Measurements from ENCODE around the gene KRTAP20-2. TPM values are rescaled to one million over a fixed set of nuclear protein-coding genes. Genes with fewer than 3 reads are reported as not detected.

KRTAP20-2 gene
- total and polyA plus RNA-seq, 2 of the 8 experiments (the other 6 are each of a cell fraction or from before 2014, with no cell fraction given), result not detected

DNA sequence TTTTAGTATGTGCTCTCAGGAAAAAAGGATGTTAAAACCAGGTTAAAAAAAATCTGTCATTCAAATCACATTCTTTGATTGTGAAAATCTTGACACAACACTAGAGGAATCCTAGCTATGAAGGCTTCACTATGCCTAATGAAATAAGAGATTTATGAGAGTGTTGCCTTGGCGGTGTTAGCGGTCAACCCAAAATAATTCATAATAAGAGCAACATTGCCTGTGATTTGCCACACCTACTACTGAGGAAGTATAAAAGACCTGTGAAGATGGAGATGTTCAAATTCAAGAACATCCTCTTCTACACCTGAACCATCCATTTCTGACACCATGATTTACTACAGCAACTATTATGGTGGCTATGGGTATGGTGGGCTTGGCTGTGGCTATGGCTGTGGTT lies 18.9 kb upstream of the KRTAP20-2 start, which contains the start of gene KRTAP20-1:
KRTAP20-1 (plus strand) TSS at position 301 of the 400 bp plus-strand sequence; CDS start at position 331, 30 bp downstream.
- ChIA-PET POLR2A (ENCODE audit: partially characterized antibody) (no interaction called here), CTCF (ENCODE audit: partially characterized antibody) (interaction anchor here (1.5 kb wide), 1 partner anchor 10 kb away, joined by 4 read pairs; no protein-coding TSS in a partner anchor)
- no peak within 1 kb of the TSS for H3K56ac ChIP-seq (replicated peaks; ENCODE audit: insufficient read length, low read depth, low read length)
- no peak within 1 kb of the TSS for H3K4ac ChIP-seq (replicated peaks; ENCODE audit: insufficient read length, low read depth, low read length)
- no peak within 1 kb of the TSS for H3K23ac ChIP-seq (ENCODE audit: insufficient read length)
- H3K27ac ChIP-seq (ENCODE audit: low read depth, low read length), result no peak within 1 kb of the TSS
- H3K23me2 ChIP-seq (ENCODE audit: low read depth, low read length), result no peaks in the 10 kb centered on the region
- no peaks in the 10 kb centered on the region for H3K36me3 ChIP-seq (ENCODE audit: control insufficient read depth in 2 of 4, insufficient read depth in 4 of 4, low read length in 3 of 4)
- no peak within 1 kb of the TSS for H3K14ac ChIP-seq (ENCODE audit: insufficient read length)
- WGBS, 2 experiments (ENCODE audit: extremely low coverage in 1 of 2, insufficient coverage in 1 of 2, insufficient read length in 1 of 2, insufficient replicate concordance in 2 of 2, low coverage in 1 of 2, low lambda C conversion rate in 2 of 2, missing lambda C conversion rate in 1 of 2), result 100% methylated on average over 2 of the region's 2 CpGs; no CpG with 5 or more reads in 1 of the 2 experiments
- no peaks in the 10 kb centered on the region for H3K4me1 ChIP-seq (replicated peaks in 1 of 4; ENCODE audit: control insufficient read depth in 3 of 4, insufficient read depth in 4 of 4, low read length in 3 of 4)
- no peak within 1 kb of the TSS for H4K5ac ChIP-seq (ENCODE audit: insufficient read length, low read depth, low read length)
- no peak within 1 kb of the TSS for H3K4me2 ChIP-seq (ENCODE audit: insufficient read depth in 1 of 2, low read depth in 2 of 2, low read length in 2 of 2)
- no peak within 1 kb of the TSS for H2AFZ ChIP-seq (ENCODE audit: low read length)
- H2AK5ac ChIP-seq (ENCODE audit: low read depth, low read length), result no peak within 1 kb of the TSS
- H2BK12ac ChIP-seq (ENCODE audit: low read depth, low read length), result no peak within 1 kb of the TSS
- no peak within 1 kb of the TSS for H2BK120ac ChIP-seq (replicated peaks; ENCODE audit: low read depth, low read length)
- no peaks in the 10 kb centered on the region; a peak in 1 of 4 replicates for H3K9me3 ChIP-seq (ENCODE audit: insufficient read depth in 2 of 2, low read depth in 1 of 2, low read length in 1 of 2)
- no peaks in the 10 kb centered on the region for H3K79me2 ChIP-seq (ENCODE audit: control insufficient read depth in 1 of 2, insufficient read depth in 2 of 2, low read length in 2 of 2)
- H3K27me3 ChIP-seq (replicated peaks in 1 of 4; ENCODE audit: control insufficient read depth in 3 of 4, extremely low read depth in 1 of 4, insufficient read depth in 3 of 4, low read length in 3 of 4), result no peaks in the 10 kb centered on the region
- no peak within 1 kb of the TSS for H3K18ac ChIP-seq (ENCODE audit: extremely low read depth, low read length)
- H3K9ac ChIP-seq (replicated peaks in 1 of 4; ENCODE audit: extremely low read depth in 1 of 4, low read depth in 3 of 4, low read length in 3 of 4), result no peak within 1 kb of the TSS
- DNase-seq (ENCODE audit: low read depth in 1 of 2, low spot score in 2 of 2) (no peak), FAIRE-seq (no peak)
- H3K79me1 ChIP-seq (ENCODE audit: low read depth, low read length), result no peaks in the 10 kb centered on the region
- H4K91ac ChIP-seq (replicated peaks; ENCODE audit: insufficient read length, low read length), result no peak within 1 kb of the TSS
- no peak within 1 kb of the TSS for H2BK20ac ChIP-seq (ENCODE audit: low read length)
- no peak within 1 kb of the TSS for H2BK15ac ChIP-seq (ENCODE audit: low read length)
- no peak within 1 kb of the TSS for H2BK5ac ChIP-seq (ENCODE audit: low read depth, low read length)
- no peak within 1 kb of the TSS for H4K8ac ChIP-seq (ENCODE audit: extremely low read depth, insufficient read depth, low read length)
- H4K20me1 ChIP-seq (replicated peaks in 1 of 2; ENCODE audit: control insufficient read depth in 1 of 2, insufficient read depth in 2 of 2, low read length in 2 of 2), result no peaks in the 10 kb centered on the region
- no peak within 1 kb of the TSS for H3K4me3 ChIP-seq (ENCODE audit: extremely low read depth in 1 of 4, insufficient read depth in 2 of 4, low read depth in 3 of 4, low read length in 4 of 4)
- TF ChIP-seq SIX5 (IDR thresholded peaks at IDR 0.05; ENCODE audit: low read depth, low read length) (no peak), FOSL1 (IDR thresholded peaks at IDR 0.05; ENCODE audit: insufficient read depth, low read depth, low read length) (no peak), PHF8 (conservative IDR thresholded peaks at IDR 0.05; ENCODE audit: low read depth, low read length) (no peak), NRF1 (IDR thresholded peaks at IDR 0.05; ENCODE audit: low read depth, low read length) (no peak), EP300 (IDR thresholded peaks at IDR 0.05; ENCODE audit: borderline replicate concordance in 1 of 2, low read depth in 2 of 2, low read length in 2 of 2) (no peak), RNF2 (IDR thresholded peaks at IDR 0.05; ENCODE audit: borderline replicate concordance, low read depth, low read length, missing control alignments, poor library complexity, severe bottlenecking) (no peak), TCF12 (IDR thresholded peaks at IDR 0.05; ENCODE audit: low read depth, low read length) (no peak), SP4 (IDR thresholded peaks at IDR 0.05; ENCODE audit: low read length) (no peak), RAD21 (IDR thresholded peaks at IDR 0.05 in 1 of 2, conservative IDR thresholded peaks at IDR 0.05 in 1 of 2; ENCODE audit: low read depth in 2 of 2, low read length in 2 of 2) (no peak), ZNF274 (IDR thresholded peaks at IDR 0.05; ENCODE audit: borderline replicate concordance, extremely low read depth, low read length) (no peak)
- TF ChIP-seq, protein P1, sequence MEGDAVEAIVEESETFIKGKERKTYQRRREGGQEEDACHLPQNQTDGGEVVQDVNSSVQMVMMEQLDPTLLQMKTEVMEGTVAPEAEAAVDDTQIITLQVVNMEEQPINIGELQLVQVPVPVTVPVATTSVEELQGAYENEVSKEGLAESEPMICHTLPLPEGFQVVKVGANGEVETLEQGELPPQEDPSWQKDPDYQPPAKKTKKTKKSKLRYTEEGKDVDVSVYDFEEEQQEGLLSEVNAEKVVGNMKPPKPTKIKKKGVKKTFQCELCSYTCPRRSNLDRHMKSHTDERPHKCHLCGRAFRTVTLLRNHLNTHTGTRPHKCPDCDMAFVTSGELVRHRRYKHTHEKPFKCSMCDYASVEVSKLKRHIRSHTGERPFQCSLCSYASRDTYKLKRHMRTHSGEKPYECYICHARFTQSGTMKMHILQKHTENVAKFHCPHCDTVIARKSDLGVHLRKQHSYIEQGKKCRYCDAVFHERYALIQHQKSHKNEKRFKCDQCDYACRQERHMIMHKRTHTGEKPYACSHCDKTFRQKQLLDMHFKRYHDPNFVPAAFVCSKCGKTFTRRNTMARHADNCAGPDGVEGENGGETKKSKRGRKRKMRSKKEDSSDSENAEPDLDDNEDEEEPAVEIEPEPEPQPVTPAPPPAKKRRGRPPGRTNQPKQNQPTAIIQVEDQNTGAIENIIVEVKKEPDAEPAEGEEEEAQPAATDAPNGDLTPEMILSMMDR (IDR thresholded peaks at IDR 0.05; ENCODE audit: control extremely low read depth in 1 of 3, insufficient read depth in 1 of 3, low read depth in 1 of 3, low read length in 3 of 3), result no peak
